Breast epithelium (tissue), 4 donors: ENCODE results near the gene RILP. TPM values are rescaled to one million over a fixed set of nuclear protein-coding genes. Genes with fewer than 3 reads are reported as not detected.
A peak's percentile ranks its signal among the peaks of the same experiment; 100 is the strongest.

ENCODE experiments used
- DNase-seq, 2 donors: peaks; one replicate each; pipeline ENCODE4 v3.0.0-alpha.2; 2019; ENCODE audit warnings: low spot score in 2 of 2
- H3K27ac ChIP-seq, 2 donors: fragments of 200-600 bp; sonication (generic) in 1 of 2; one replicate each; pipeline ENCODE4 v1.5.1; 2016 to 2019; ENCODE audit warnings: mild to moderate bottlenecking in 1 of 2
- H3K27me3 ChIP-seq, 2 donors: fragments of 200-600 bp; sonication (generic) in 1 of 2; one replicate each; pipeline versions ENCODE4 v1.5.1 to v1.6.0; 2017 to 2019; ENCODE audit warnings: control low read depth in 1 of 2, mild to moderate bottlenecking in 1 of 2
- H3K36me3 ChIP-seq: fragments of 200-600 bp; one replicate; pipeline ENCODE4 v1.5.1; 2019
- H3K4me1 ChIP-seq, 2 donors: fragments of 200-600 bp; sonication (generic); one replicate each; pipeline ENCODE4 v1.5.1; 2016 to 2019; ENCODE audit warnings: control low read depth in 1 of 2
- H3K4me3 ChIP-seq, 3 donors: fragments of 200-600 bp; sonication (generic); 1 replicate in 2 of 3; 2 replicates in 1 of 3; pipeline ENCODE4 v1.5.1; 2016 to 2019; ENCODE audit warnings: mild to moderate bottlenecking in 3 of 3, moderate library complexity in 2 of 3
- H3K9me3 ChIP-seq, 2 donors: fragments of 200-600 bp; sonication (generic) in 1 of 2; one replicate each; pipeline ENCODE4 v1.5.1; 2016 to 2019; ENCODE audit warnings: control low read depth in 1 of 2
- CTCF ChIP-seq, 3 donors: fragments of 450-650 bp; IDR thresholded peaks; one replicate each; pipeline ENCODE4 v1.5.1; 2016 to 2017; ENCODE audit warnings: antibody characterized with exemption in 3 of 3, mild to moderate bottlenecking in 3 of 3, moderate library complexity in 3 of 3
- POLR2A ChIP-seq: fragments of 450-650 bp; IDR thresholded peaks from one replicate; pipeline ENCODE4 v1.6.1; 2016; ENCODE audit warnings: antibody characterized with exemption, mild to moderate bottlenecking, moderate library complexity
- POLR2AphosphoS5 ChIP-seq, 3 donors: sonication (generic); formaldehyde crosslinking; IDR thresholded peaks; one replicate each; pipeline ENCODE4 v1.6.1; 2017; ENCODE audit warnings: antibody characterized with exemption in 3 of 3
- intact Hi-C: fragments of 100-400 bp; cut with DNase I; formaldehyde crosslinking; loops from one replicate; pipeline ENCODE4 v1.15.1; 2023; ENCODE audit warnings: low total_unique reads
- total RNA-seq, 3 donors: library from RNA; depleted of rRNA; stranded (reverse); fragments of >200 nt; gene quantifications; one replicate each; pipeline ENCODE4 v1.1.0, GENCODE V29; 2016

The RILP gene
- total RNA-seq, 3 donors from 2014 or later: 15.4 to 42.7 (median 31.1) TPM

- Histone ChIP-seq H3K9me3 (no peaks in the 10 kb centered on the region), H3K4me1 (peaks cover 0 to 12% of the 10 kb centered on the region in 2 donors), H3K36me3 (no peaks in the 10 kb centered on the region), H3K27ac (peak overlapping the region; percentile 90 to 99), H3K27me3 (no peaks in the 10 kb centered on the region), H3K4me3 (peak overlapping the region in 2 of 3 donors; percentile 13 to 79)
- DNase-seq: no peak
- intact Hi-C loops: loop anchor here (5.0 kb wide), 1 partner anchor 54 kb away; no protein-coding TSS in a partner anchor
- TF ChIP-seq CTCF (IDR thresholded peaks at IDR 0.05) (no peak), POLR2A (no peak), POLR2AphosphoS5 (IDR thresholded peaks at IDR 0.05) (no peak)
Measured at GRCh38 chr17:1626333-1626732, 23.3 kb downstream of the RILP start.

- Histone ChIP-seq H3K27me3 (no peaks in the 10 kb centered on the region), H3K4me1 (peaks cover 0 to 12% of the 10 kb centered on the region in 2 donors), H3K27ac (peak overlapping the region in 1 of 2 donors; percentile 68), H3K9me3 (no peaks in the 10 kb centered on the region), H3K36me3 (no peaks in the 10 kb centered on the region), H3K4me3 (no peak overlapping the region)
- no peak for DNase-seq
- intact Hi-C loops: loop anchor here (5.0 kb wide), 1 partner anchor 53 kb away; no protein-coding TSS in a partner anchor
- TF ChIP-seq CTCF (IDR thresholded peaks at IDR 0.05): no peak
- TF ChIP-seq POLR2A: no peak
- no peak for TF ChIP-seq POLR2AphosphoS5 (IDR thresholded peaks at IDR 0.05)
Measured at GRCh38 chr17:1625581-1625980, 24.1 kb downstream of the RILP start.

GRCh38 chr17:1625053-1625452 lies 24.6 kb downstream of the RILP start:
- H3K27me3 ChIP-seq: no peaks in the 10 kb centered on the region
- H3K9me3 ChIP-seq: no peaks in the 10 kb centered on the region
- peak overlapping the region in 1 of 2 donors; percentile 68 for H3K27ac ChIP-seq
- intact Hi-C loops: loop anchor here (5.0 kb wide), 1 partner anchor 53 kb away; no protein-coding TSS in a partner anchor
- H3K4me1 ChIP-seq: peaks cover 0 to 12% of the 10 kb centered on the region in 2 donors
- H3K36me3 ChIP-seq: no peaks in the 10 kb centered on the region
- DNase-seq: no peak
- no peak for TF ChIP-seq POLR2AphosphoS5 (IDR thresholded peaks at IDR 0.05)
- no peak for TF ChIP-seq POLR2A
- no peak for TF ChIP-seq CTCF (IDR thresholded peaks at IDR 0.05)
- H3K4me3 ChIP-seq: no peak overlapping the region

DNA sequence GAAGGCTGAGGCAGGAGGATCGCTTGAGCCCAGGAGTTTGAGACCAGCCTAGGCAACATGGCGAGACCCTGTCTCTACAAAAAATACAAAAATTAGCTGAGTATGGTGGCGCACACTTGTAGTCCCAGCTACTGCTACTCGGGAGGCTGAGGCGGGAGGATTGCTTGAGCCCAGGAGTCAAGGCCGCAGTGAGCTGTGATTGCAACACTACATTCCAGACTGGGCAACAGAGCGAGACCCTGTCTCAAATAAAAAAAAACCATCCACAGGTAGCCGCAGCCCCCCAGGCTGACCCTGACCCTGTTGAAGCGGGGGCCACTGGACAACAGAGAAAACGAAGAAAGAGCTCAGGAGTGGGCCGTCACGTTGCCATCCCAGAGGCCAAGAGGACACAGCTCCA lies 25.0 kb downstream of the RILP start:
- no peaks in the 10 kb centered on the region for H3K9me3 ChIP-seq
- peaks cover 0 to 12% of the 10 kb centered on the region in 2 donors for H3K4me1 ChIP-seq
- no peaks in the 10 kb centered on the region for H3K27me3 ChIP-seq
- H3K27ac ChIP-seq: peak overlapping the region in 1 of 2 donors; percentile 68
- H3K36me3 ChIP-seq: no peaks in the 10 kb centered on the region
- DNase-seq: no peak
- no peak for TF ChIP-seq POLR2AphosphoS5 (IDR thresholded peaks at IDR 0.05)
- no peak overlapping the region for H3K4me3 ChIP-seq
- intact Hi-C loops: loop anchor here (5.0 kb wide), 1 partner anchor 52 kb away; no protein-coding TSS in a partner anchor

GRCh38 chr17:1623057-1623630 lies 26.5 kb downstream of the RILP start:
- H3K27me3 ChIP-seq: no peaks in the 10 kb centered on the region
- H3K27ac ChIP-seq: no peak overlapping the region
- no peaks in the 10 kb centered on the region for H3K9me3 ChIP-seq
- no peak for TF ChIP-seq POLR2A
- TF ChIP-seq CTCF (IDR thresholded peaks at IDR 0.05): no peak
- no peak for TF ChIP-seq POLR2AphosphoS5 (IDR thresholded peaks at IDR 0.05)
- no peaks in the 10 kb centered on the region for H3K36me3 ChIP-seq
- no peak for DNase-seq
- peaks cover 0 to 12% of the 10 kb centered on the region in 2 donors for H3K4me1 ChIP-seq
- H3K4me3 ChIP-seq: no peak overlapping the region
- intact Hi-C loops: no loop called here
